H1 (cell line): ENCODE results near the gene C1orf74. TPM values are rescaled to one million over a fixed set of nuclear protein-coding genes. Genes with fewer than 3 reads are reported as not detected.

ENCODE experiments used
- PHF8 ChIP-seq: fragments of 200-600 bp; sonication (generic); conservative IDR thresholded peaks from 2 replicates; pipeline ENCODE4 v1.7.1; 2012; ENCODE audit warnings: low read depth, mild to moderate bottlenecking, inconsistent platforms, low read length, moderate library complexity
- YY1 ChIP-seq: IDR thresholded peaks from 2 replicates; pipeline ENCODE4 v1.6.1; 2011; ENCODE audit warnings: low read depth, mild to moderate bottlenecking, low read length
- polyA plus RNA-seq, 7 experiments: library from polyadenylated mRNA; depleted of rRNA in 3 of 7; stranded (reverse) in 5 of 7; unstranded in 2 of 7; fragments of >200 nt in 5 of 7; fragments of 200-250 nt in 2 of 7; gene quantifications; 1 replicate in 5 of 7; 2 replicates in 1 of 7; 4 replicates in 1 of 7; pipeline versions ENCODE4 v1.2.1 to v1.2.3, GENCODE V29; 2011 to 2013; ENCODE audit warnings: missing spikeins in 2 of 7, mixed read lengths in 2 of 7
- total RNA-seq: library from RNA; stranded (reverse); fragmentation: NEBNext Ultra II Directional; extraction: Animal tissue kit (Norgen Biotek cat#: 25700); gene quantifications from 2 replicates; pipeline ENCODE4 v1.2.1, GENCODE V29; 2021
- TF ChIP-seq, protein P1 (sequence below): IDR thresholded peaks from 2 replicates; pipeline ENCODE4 v1.6.1; 2011; ENCODE audit warnings: low read length, improper control_type of control experiment

Gene C1orf74
- total and polyA plus RNA-seq, 2 of the 8 experiments (the other 6 are each of a cell fraction or from before 2014, with no cell fraction given), result 3.1 to 3.9 TPM

GRCh38 chr1:209784265-209785169 is at the start of gene C1orf74 (continued):
- TF ChIP-seq YY1 (peak; percentile 73; the same call in 1 of the 2 replicates), PHF8 (peak; percentile 92)
- TF ChIP-seq, protein P1, sequence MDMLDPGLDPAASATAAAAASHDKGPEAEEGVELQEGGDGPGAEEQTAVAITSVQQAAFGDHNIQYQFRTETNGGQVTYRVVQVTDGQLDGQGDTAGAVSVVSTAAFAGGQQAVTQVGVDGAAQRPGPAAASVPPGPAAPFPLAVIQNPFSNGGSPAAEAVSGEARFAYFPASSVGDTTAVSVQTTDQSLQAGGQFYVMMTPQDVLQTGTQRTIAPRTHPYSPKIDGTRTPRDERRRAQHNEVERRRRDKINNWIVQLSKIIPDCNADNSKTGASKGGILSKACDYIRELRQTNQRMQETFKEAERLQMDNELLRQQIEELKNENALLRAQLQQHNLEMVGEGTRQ, result no peak
- TF ChIP-seq, all 59 proteins: peak for 26
